Neural crest cell (in vitro differentiated cells): ENCODE data around the gene FBH1. TPM values are rescaled to one million over a fixed set of nuclear protein-coding genes. Genes with fewer than 3 reads are reported as not detected.

Experiments
- DNase-seq: peaks from one replicate; pipeline ENCODE4 v3.0.0; 2021; ENCODE audit warnings: low read depth, mixed read lengths, low spot score
- H3K27ac Mint-ChIP-seq: one replicate; pipeline ENCODE4 v1.8.0; 2021; ENCODE audit warnings: mild to moderate bottlenecking, mixed read lengths; ENCODE audit not compliant: unreplicated experiment
- H3K27me3 Mint-ChIP-seq: 2 replicates; pipeline ENCODE4 v1.8.0; 2021; ENCODE audit warnings: low read depth, mild to moderate bottlenecking, mixed read lengths
- H3K36me3 Mint-ChIP-seq: 2 replicates; pipeline ENCODE4 v1.8.0; 2021; ENCODE audit warnings: low read depth, mild to moderate bottlenecking, mixed read lengths
- H3K4me1 Mint-ChIP-seq: 2 replicates; pipeline ENCODE4 v1.8.0; 2021; ENCODE audit warnings: mixed read lengths
- H3K4me3 Mint-ChIP-seq: one replicate; pipeline ENCODE4 v1.8.0; 2021; ENCODE audit warnings: mild to moderate bottlenecking, mixed read lengths
- H3K9me3 Mint-ChIP-seq: 2 replicates; pipeline ENCODE4 v1.8.0; 2021; ENCODE audit warnings: mixed read lengths
- total RNA-seq: library from RNA; stranded (reverse); gene quantifications from 2 replicates; pipeline ENCODE4 v1.2.1, GENCODE V29; 2021
- TF ChIP-seq, protein P1 (sequence below): fragments of 200-600 bp; sonication (generic); conservative IDR thresholded peaks from 2 replicates; pipeline ENCODE4 v1.5.0; 2021; ENCODE audit warnings: antibody characterized with exemption, mild to moderate bottlenecking

Gene FBH1
- total RNA-seq, 1 donor from 2014 or later: 73.7 TPM

GRCh38 chr10:5947471-5948207, 57.6 kb downstream of the FBH1 start:
- DNase-seq: no peak

GRCh38 chr10:5948208-5948585, 58.2 kb downstream of the FBH1 start:
- Mint-ChIP-seq H3K4me1 (peaks cover 5% of the 10 kb centered on the region), H3K36me3 (no peaks in the 10 kb centered on the region), H3K4me3 (no peak overlapping the region), H3K27ac (no peak overlapping the region), H3K9me3 (no peaks in the 10 kb centered on the region), H3K27me3 (peaks cover 13% of the 10 kb centered on the region)
- TF ChIP-seq, protein P1, sequence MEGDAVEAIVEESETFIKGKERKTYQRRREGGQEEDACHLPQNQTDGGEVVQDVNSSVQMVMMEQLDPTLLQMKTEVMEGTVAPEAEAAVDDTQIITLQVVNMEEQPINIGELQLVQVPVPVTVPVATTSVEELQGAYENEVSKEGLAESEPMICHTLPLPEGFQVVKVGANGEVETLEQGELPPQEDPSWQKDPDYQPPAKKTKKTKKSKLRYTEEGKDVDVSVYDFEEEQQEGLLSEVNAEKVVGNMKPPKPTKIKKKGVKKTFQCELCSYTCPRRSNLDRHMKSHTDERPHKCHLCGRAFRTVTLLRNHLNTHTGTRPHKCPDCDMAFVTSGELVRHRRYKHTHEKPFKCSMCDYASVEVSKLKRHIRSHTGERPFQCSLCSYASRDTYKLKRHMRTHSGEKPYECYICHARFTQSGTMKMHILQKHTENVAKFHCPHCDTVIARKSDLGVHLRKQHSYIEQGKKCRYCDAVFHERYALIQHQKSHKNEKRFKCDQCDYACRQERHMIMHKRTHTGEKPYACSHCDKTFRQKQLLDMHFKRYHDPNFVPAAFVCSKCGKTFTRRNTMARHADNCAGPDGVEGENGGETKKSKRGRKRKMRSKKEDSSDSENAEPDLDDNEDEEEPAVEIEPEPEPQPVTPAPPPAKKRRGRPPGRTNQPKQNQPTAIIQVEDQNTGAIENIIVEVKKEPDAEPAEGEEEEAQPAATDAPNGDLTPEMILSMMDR: no peak
- no peak for DNase-seq

More at GRCh38 chr10:5947471-5948207, 57.6 kb downstream of the FBH1 start:
- TF ChIP-seq, protein P1: no peak
- peaks cover 5% of the 10 kb centered on the region for H3K4me1 Mint-ChIP-seq
- H3K27ac Mint-ChIP-seq: no peak overlapping the region
- no peak overlapping the region for H3K4me3 Mint-ChIP-seq
- H3K27me3 Mint-ChIP-seq: peaks cover 10% of the 10 kb centered on the region
- H3K36me3 Mint-ChIP-seq: no peaks in the 10 kb centered on the region
- H3K9me3 Mint-ChIP-seq: no peaks in the 10 kb centered on the region

DNA sequence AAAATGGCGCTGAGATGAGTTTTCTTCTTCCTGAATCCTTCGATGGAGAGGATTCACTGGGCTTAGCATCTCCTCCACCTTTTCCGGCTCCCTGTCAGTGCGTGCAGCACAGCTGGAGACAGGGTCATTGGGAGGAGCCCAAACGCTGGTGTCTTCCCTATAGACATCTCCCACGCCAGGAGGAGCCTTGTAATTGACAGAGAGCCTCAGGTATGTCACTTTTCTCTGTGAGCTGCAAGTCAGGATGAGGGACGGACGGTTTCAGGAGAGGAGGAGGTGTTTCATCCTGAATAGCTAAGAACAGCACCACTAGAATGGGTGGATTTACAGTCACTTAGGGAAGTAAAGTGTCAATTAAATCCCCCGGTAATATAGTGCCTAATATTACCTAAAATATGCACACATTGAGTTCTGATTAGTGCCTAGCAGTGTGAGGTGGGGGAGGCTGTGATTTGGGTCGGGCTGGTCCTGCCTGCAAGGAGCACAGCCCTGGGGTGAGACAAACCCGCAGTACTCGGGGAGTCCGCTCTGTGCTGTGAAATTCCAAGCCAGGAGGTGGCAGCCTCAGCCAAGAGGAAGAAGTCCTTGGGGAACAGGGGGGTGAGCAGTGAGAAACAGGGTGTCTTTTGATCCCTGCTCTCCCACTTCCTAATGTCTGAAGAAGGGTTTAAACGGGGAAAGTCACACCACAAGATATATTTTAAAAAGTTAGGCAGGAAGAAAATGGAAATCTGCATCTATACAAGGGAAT, 59.1 kb downstream of the FBH1 start:
- H3K36me3 Mint-ChIP-seq: no peaks in the 10 kb centered on the region
- peaks cover 5% of the 10 kb centered on the region for H3K4me1 Mint-ChIP-seq
- H3K27ac Mint-ChIP-seq: no peak overlapping the region
- H3K4me3 Mint-ChIP-seq: no peak overlapping the region
- H3K9me3 Mint-ChIP-seq: no peaks in the 10 kb centered on the region
- TF ChIP-seq, protein P1: peak; percentile 51
- H3K27me3 Mint-ChIP-seq: peaks cover 15% of the 10 kb centered on the region
- peak; percentile 38 for DNase-seq

GRCh38 chr10:5951167-5951711, 61.2 kb downstream of the FBH1 start:
- H3K27ac Mint-ChIP-seq: no peak overlapping the region
- peaks cover 15% of the 10 kb centered on the region for H3K27me3 Mint-ChIP-seq
- H3K4me3 Mint-ChIP-seq: no peak overlapping the region
- DNase-seq: no peak
- TF ChIP-seq, protein P1: no peak
- H3K9me3 Mint-ChIP-seq: no peaks in the 10 kb centered on the region
- peaks cover 5% of the 10 kb centered on the region for H3K4me1 Mint-ChIP-seq
- no peaks in the 10 kb centered on the region for H3K36me3 Mint-ChIP-seq

- H3K4me3 Mint-ChIP-seq: no peak overlapping the region
- no peaks in the 10 kb centered on the region for H3K36me3 Mint-ChIP-seq
- TF ChIP-seq, protein P1: no peak
- peaks cover 5% of the 10 kb centered on the region for H3K4me1 Mint-ChIP-seq
- no peaks in the 10 kb centered on the region for H3K9me3 Mint-ChIP-seq
- H3K27me3 Mint-ChIP-seq: peaks cover 15% of the 10 kb centered on the region
- no peak for DNase-seq
- no peak overlapping the region for H3K27ac Mint-ChIP-seq
Observed at GRCh38 chr10:5951721-5952407, 61.8 kb downstream of the FBH1 start.
